IgD-negative memory B cell (primary cell): Measurements from ENCODE around the gene RAD51B. TPM values are rescaled to one million over a fixed set of nuclear protein-coding genes. Genes with fewer than 3 reads are reported as not detected.
"Not testable (repeated sequence)": the region's sequence is repeated elsewhere in the genome, so short reads cannot be mapped to it uniquely, and the experiment has no call there.

Source experiments
- H3K27ac Mint-ChIP-seq, 3 donors: one replicate each; pipeline ENCODE4 v1.8.0; 2020 to 2022; ENCODE audit warnings: mild to moderate bottlenecking in 3 of 3, mixed read lengths in 3 of 3, moderate library complexity in 1 of 3
- H3K27me3 Mint-ChIP-seq: one replicate; pipeline ENCODE4 v1.8.0; 2021; ENCODE audit warnings: mixed read lengths
- H3K36me3 Mint-ChIP-seq: one replicate; pipeline ENCODE4 v1.8.0; 2020; ENCODE audit warnings: mild to moderate bottlenecking, mixed read lengths
- H3K4me1 Mint-ChIP-seq, 3 donors: one replicate each; pipeline ENCODE4 v1.8.0; 2020 to 2022; ENCODE audit warnings: mixed read lengths in 3 of 3, mild to moderate bottlenecking in 1 of 3
- H3K4me3 Mint-ChIP-seq, 4 donors: one replicate each; pipeline ENCODE4 v1.8.0; 2020 to 2022; ENCODE audit warnings: mild to moderate bottlenecking in 4 of 4, mixed read lengths in 4 of 4, moderate library complexity in 3 of 4
- H3K9me3 Mint-ChIP-seq, 3 donors: one replicate each; pipeline ENCODE4 v1.8.0; 2020 to 2021; ENCODE audit warnings: mixed read lengths in 3 of 3, mild to moderate bottlenecking in 1 of 3
- polyA plus RNA-seq: library from polyadenylated mRNA; unstranded; fragments of 300-500 nt; fragmentation: Illumina TruSeq; gene quantifications from one replicate; pipeline ENCODE4 v1.2.3, GENCODE V29; 2021

RAD51B gene
- polyA plus RNA-seq, 1 donor from 2014 or later = 24.9 TPM

DNA sequence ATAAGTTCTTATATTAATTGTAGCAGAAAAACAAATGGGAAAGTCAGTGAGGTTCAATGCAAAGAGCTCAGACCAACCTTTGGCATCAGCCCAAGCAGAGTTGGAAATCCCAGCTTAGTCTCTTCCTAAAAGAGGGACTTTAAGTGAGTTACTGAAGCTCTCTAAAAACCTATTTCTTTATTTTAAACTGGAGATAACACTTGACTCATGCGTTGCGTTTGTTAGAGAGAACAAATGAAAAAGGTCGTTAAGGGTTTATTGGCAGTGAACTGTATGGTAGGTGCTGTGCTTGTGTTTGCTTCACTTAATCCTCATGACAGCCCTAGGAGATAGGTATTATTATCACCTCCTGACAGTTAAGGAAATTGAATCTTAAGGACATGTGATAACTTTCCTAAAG, 396.5 kb downstream of the RAD51B start:
- no peak overlapping the region for H3K27ac Mint-ChIP-seq

DNA sequence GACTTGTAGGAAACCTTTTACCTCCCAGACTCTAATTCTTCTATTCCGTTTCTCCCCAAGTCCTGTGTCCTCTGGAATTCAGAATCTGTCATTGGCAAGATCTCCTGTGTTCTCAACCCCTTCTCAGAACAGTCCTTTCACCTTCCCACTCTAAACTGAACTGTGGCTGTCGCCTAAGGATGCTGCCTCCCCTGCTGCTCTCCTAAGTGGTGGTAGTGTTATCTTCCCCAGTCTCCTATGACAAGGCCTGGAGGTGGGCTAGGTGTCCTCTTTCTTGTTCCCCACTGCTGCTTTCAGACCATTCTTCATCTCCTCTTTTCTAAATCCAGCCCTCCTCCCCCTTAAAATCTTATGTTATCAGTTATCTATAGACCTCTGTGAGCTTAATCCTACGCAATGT, 397.4 kb downstream of the RAD51B start:
- Mint-ChIP-seq H3K27ac (no peak overlapping the region), H3K4me3 (no peak overlapping the region), H3K36me3 (peaks cover 4% of the 10 kb centered on the region), H3K9me3 (no peaks in the 10 kb centered on the region), H3K4me1 (peaks cover 9 to 19% (median 13%) of the 10 kb centered on the region in 3 donors), H3K27me3 (no peaks in the 10 kb centered on the region)

More for the DNA sequence above, 396.5 kb downstream of the RAD51B start:
- Mint-ChIP-seq H3K9me3 (no peaks in the 10 kb centered on the region), H3K4me1 (peaks cover 15 to 22% (median 16%) of the 10 kb centered on the region in 3 donors), H3K4me3 (no peak overlapping the region), H3K27me3 (no peaks in the 10 kb centered on the region), H3K36me3 (peaks cover 2% of the 10 kb centered on the region)

DNA sequence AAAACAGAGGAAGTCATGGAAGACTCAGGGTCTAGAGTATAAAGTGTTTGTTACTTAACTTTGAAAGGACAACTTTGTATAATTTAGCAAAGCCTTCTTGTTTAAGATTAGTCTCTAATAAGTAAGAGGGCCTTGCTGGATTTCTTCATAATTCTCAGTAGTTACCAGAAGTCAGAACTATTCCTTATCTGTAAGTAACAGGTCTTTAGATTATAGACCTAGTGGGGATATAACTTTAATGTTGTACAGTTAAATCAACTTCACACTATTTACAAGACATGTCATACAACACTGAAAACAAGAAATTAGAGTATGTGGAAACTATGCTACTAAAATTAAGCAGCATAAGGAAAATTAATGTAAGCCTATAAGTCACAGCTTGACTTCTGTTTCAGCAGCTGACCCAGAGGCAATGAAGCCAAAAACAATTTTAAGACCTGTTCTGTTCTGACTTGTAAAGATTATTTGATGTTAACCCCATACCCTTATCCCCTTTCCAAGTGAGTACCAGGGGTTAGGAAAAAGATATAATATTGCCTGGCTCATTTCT, 398.3 kb downstream of the RAD51B start:
- H3K27ac Mint-ChIP-seq = peak overlapping the region in 1 of 3 donors; percentile 45
- no peak overlapping the region for H3K4me3 Mint-ChIP-seq
- H3K27me3 Mint-ChIP-seq = no peaks in the 10 kb centered on the region
- H3K9me3 Mint-ChIP-seq = no peaks in the 10 kb centered on the region
- H3K4me1 Mint-ChIP-seq = peaks cover 9 to 19% (median 11%) of the 10 kb centered on the region in 3 donors
- peaks cover 4% of the 10 kb centered on the region for H3K36me3 Mint-ChIP-seq

GRCh38 chr14:68219407-68219806, 399.8 kb downstream of the RAD51B start:
- no peak overlapping the region for H3K27ac Mint-ChIP-seq

GRCh38 chr14:68221046-68221445, 401.5 kb downstream of the RAD51B start:
- not testable (repeated sequence) for H3K27ac Mint-ChIP-seq, H3K36me3 Mint-ChIP-seq, H3K4me3 Mint-ChIP-seq, H3K4me1 Mint-ChIP-seq, H3K27me3 Mint-ChIP-seq, H3K9me3 Mint-ChIP-seq

More at GRCh38 chr14:68219407-68219806, 399.8 kb downstream of the RAD51B start:
- peaks cover 0 to 1% (median 0%) of the 10 kb centered on the region in 3 donors for H3K9me3 Mint-ChIP-seq
- peaks cover 4% of the 10 kb centered on the region for H3K36me3 Mint-ChIP-seq
- peaks cover 8 to 14% (median 9%) of the 10 kb centered on the region in 3 donors for H3K4me1 Mint-ChIP-seq
- no peak overlapping the region for H3K4me3 Mint-ChIP-seq
- H3K27me3 Mint-ChIP-seq = no peaks in the 10 kb centered on the region

DNA sequence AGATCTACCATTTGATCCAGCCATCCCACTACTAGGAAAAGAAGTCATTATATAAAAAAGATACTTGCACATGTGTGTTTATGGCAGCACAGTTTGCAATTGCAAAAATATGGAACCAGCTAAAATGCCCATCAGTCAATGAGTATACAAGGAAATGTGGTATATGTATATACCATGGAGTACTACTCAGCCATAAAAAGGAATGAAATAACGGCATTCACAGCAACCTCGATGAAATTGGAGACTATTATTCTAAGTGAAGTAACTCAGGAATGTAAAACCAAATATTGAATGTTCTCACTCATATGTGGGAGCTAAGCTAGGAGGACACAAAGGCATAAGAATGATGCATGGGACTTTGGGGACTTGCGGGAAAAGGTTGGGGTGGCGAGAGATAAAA, 402.6 kb downstream of the RAD51B start:
- H3K4me3 Mint-ChIP-seq = no peak overlapping the region
- no peaks in the 10 kb centered on the region for H3K27me3 Mint-ChIP-seq
- H3K4me1 Mint-ChIP-seq = peaks cover 0 to 2% (median 0%) of the 10 kb centered on the region in 3 donors
- H3K27ac Mint-ChIP-seq = no peak overlapping the region
- H3K36me3 Mint-ChIP-seq = peaks cover 9% of the 10 kb centered on the region
- H3K9me3 Mint-ChIP-seq = peaks cover 0 to 3% (median 1%) of the 10 kb centered on the region in 3 donors

GRCh38 chr14:68222726-68223125, 403.1 kb downstream of the RAD51B start:
- peaks cover 0 to 3% (median 1%) of the 10 kb centered on the region in 3 donors for H3K9me3 Mint-ChIP-seq
- no peaks in the 10 kb centered on the region for H3K27me3 Mint-ChIP-seq
- peak overlapping the region in 1 of 4 donors; percentile 68 for H3K4me3 Mint-ChIP-seq
- no peaks in the 10 kb centered on the region for H3K4me1 Mint-ChIP-seq
- H3K27ac Mint-ChIP-seq = no peak overlapping the region
- peaks cover 9% of the 10 kb centered on the region for H3K36me3 Mint-ChIP-seq

DNA sequence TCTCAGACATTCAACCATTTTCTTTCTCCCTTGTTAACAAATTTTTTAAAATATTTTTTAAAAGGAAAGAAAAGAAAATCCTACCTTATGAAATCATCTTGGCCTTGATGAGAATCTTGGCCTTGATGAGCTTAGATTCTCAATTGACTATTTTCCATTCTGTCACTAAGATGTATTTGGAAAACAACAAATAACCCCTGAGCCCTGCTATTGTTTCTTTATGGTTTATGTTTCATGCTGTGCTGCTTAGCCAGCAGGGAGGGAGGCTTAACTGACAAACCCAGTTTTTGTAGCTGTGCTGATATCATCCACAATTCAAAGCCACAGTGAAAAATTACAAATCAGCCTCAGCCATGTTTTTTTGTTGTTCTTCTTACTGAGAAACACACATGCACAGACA, 404.1 kb downstream of the RAD51B start:
- Mint-ChIP-seq H3K4me3 (no peak overlapping the region), H3K27ac (no peak overlapping the region), H3K27me3 (no peaks in the 10 kb centered on the region), H3K9me3 (peaks cover 0 to 3% (median 1%) of the 10 kb centered on the region in 3 donors), H3K4me1 (no peaks in the 10 kb centered on the region), H3K36me3 (peaks cover 9% of the 10 kb centered on the region)

- Mint-ChIP-seq H3K36me3 (peaks cover 7% of the 10 kb centered on the region), H3K9me3 (peaks cover 0 to 3% (median 1%) of the 10 kb centered on the region in 3 donors), H3K27ac (no peak overlapping the region), H3K4me1 (no peaks in the 10 kb centered on the region), H3K27me3 (no peaks in the 10 kb centered on the region), H3K4me3 (no peak overlapping the region)
These were observed 405.7 kb downstream of the RAD51B start for GRCh38 chr14:68225321-68225720.

- H3K36me3 Mint-ChIP-seq = peaks cover 6% of the 10 kb centered on the region
- H3K27me3 Mint-ChIP-seq = no peaks in the 10 kb centered on the region
- H3K4me1 Mint-ChIP-seq = no peaks in the 10 kb centered on the region
- no peak overlapping the region for H3K4me3 Mint-ChIP-seq
- H3K9me3 Mint-ChIP-seq = peaks cover 0 to 3% (median 1%) of the 10 kb centered on the region in 3 donors
- no peak overlapping the region for H3K27ac Mint-ChIP-seq
These were observed 406.9 kb downstream of the RAD51B start for GRCh38 chr14:68226523-68226922.

- Mint-ChIP-seq H3K9me3 (peaks cover 0 to 3% (median 0%) of the 10 kb centered on the region in 3 donors), H3K27ac (no peak overlapping the region), H3K36me3 (peaks cover 5% of the 10 kb centered on the region), H3K4me1 (no peaks in the 10 kb centered on the region), H3K4me3 (no peak overlapping the region), H3K27me3 (no peaks in the 10 kb centered on the region)
These were observed 409.1 kb downstream of the RAD51B start for GRCh38 chr14:68228656-68229055.

DNA sequence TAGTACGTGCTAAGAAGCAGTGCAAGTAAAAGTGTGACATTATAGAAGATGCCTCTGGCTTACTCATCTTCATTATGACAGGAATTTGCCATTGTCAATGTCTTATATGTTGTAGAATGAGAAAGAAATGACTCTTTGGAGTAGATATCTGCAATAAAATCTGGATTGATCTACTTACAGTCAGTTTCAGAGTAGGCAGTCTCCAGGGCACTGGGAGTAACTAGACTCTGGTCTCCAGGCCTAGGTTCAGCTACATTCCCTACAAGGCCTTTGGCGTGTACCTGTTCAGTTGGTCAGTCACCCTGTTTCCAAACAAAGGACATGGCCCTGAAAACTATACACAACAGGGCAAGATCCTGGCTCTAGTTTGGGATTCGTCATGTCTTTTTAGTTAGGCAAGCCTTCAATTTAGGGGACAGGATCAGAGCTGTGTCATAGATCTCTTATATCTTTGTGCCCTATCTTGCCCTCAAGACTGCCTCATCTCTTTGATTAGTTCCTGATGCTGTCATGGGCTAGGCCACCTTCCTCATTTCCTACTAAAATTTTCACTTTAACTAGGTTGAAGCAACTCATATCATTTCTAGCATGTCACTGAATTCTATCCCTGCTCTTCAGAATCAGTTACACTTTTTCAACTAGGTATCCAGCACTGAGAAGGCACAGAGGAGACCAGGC, 410.0 kb downstream of the RAD51B start:
- peaks cover 0 to 3% (median 0%) of the 10 kb centered on the region in 3 donors for H3K9me3 Mint-ChIP-seq
- H3K4me1 Mint-ChIP-seq = no peaks in the 10 kb centered on the region
- no peak overlapping the region for H3K4me3 Mint-ChIP-seq
- peaks cover 5% of the 10 kb centered on the region for H3K36me3 Mint-ChIP-seq
- no peaks in the 10 kb centered on the region for H3K27me3 Mint-ChIP-seq
- H3K27ac Mint-ChIP-seq = no peak overlapping the region

DNA sequence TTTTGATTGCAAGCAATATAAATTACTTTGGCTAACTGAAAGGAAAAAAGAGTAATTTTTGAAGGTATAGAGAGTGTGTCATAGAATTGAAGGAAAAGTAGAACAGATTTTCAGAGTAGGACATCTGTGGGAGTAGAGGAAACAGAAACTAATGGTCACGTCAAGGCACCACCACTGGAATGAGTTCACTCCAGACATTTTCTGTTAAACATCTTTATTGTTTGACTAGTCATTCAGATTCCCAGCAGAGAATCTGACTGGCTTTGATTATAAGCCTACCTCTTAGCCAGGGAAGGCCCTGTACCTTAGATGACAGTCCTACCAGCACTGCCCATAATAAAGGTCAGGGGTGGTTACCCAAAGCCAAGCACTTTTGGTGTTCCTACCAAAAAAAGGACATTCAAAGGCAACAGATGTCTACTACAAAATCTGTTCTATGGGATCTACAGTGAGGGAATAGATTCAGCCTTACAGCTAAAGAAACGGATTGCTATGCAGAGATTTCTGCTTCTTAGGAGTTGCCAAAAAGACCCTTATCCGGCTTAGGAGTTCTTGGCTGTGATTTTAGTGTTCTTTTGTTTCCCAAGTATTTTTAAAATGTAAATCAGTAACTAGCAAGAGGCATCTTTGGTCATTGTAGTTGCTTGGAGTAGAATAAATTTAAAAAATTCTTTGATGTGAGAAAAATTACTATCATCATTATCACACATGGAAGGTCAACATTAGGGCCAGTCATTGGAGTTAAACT, 410.8 kb downstream of the RAD51B start:
- H3K4me1 Mint-ChIP-seq = no peaks in the 10 kb centered on the region
- no peak overlapping the region for H3K27ac Mint-ChIP-seq
- H3K9me3 Mint-ChIP-seq = peaks cover 0 to 3% (median 0%) of the 10 kb centered on the region in 3 donors
- no peaks in the 10 kb centered on the region for H3K27me3 Mint-ChIP-seq
- H3K4me3 Mint-ChIP-seq = no peak overlapping the region
- peaks cover 5% of the 10 kb centered on the region for H3K36me3 Mint-ChIP-seq

GRCh38 chr14:68230950-68231717, 411.6 kb downstream of the RAD51B start:
- H3K27me3 Mint-ChIP-seq = no peaks in the 10 kb centered on the region
- H3K9me3 Mint-ChIP-seq = peaks cover 0 to 3% (median 0%) of the 10 kb centered on the region in 3 donors
- no peaks in the 10 kb centered on the region for H3K4me1 Mint-ChIP-seq
- no peak overlapping the region for H3K27ac Mint-ChIP-seq
- no peak overlapping the region for H3K4me3 Mint-ChIP-seq
- peaks cover 2% of the 10 kb centered on the region for H3K36me3 Mint-ChIP-seq

- Mint-ChIP-seq H3K4me3 (no peak overlapping the region), H3K4me1 (no peaks in the 10 kb centered on the region), H3K27ac (no peak overlapping the region), H3K9me3 (no peaks in the 10 kb centered on the region), H3K36me3 (no peaks in the 10 kb centered on the region), H3K27me3 (no peaks in the 10 kb centered on the region)
These were observed 412.3 kb downstream of the RAD51B start for GRCh38 chr14:68231898-68232297.
